MM.1S (cell line): Measurements from ENCODE around the gene OLFM4.

Experiments
- EZH2 ChIP-seq: fragments of 300-600 bp; sonication (generic); optimal IDR thresholded peaks from 2 replicates; pipeline ENCODE3; 2017; ENCODE audit warnings: low read depth, mild to moderate bottlenecking, antibody characterized with exemption, low read length, mixed read lengths
- TF ChIP-seq, protein P1 (sequence below): fragments of 300-600 bp; sonication (generic); IDR thresholded peaks from 2 replicates; pipeline ENCODE4 v1.5.1; 2016; ENCODE audit warnings: antibody characterized with exemption, low read length, mixed read lengths

DNA sequence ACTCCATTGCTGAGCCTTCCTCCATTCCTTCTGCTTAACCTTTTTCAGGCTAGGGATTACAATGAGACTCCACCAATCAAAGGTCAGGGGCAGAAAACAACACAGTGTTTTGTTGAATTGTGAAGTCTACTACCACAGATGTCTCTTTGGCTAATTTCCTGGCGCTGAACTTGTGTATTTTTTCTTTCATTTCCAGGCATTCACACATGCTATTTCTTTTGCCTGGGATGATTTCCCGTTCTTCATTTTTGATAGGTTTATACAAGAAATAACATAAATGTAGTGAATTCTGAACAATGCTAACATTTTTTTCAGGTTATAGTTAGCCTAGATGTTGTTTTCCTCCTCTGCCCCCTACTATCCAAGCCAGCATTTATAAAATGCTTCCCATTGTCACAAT, 64.3 kb downstream of the OLFM4 start:
- TF ChIP-seq, protein P1, sequence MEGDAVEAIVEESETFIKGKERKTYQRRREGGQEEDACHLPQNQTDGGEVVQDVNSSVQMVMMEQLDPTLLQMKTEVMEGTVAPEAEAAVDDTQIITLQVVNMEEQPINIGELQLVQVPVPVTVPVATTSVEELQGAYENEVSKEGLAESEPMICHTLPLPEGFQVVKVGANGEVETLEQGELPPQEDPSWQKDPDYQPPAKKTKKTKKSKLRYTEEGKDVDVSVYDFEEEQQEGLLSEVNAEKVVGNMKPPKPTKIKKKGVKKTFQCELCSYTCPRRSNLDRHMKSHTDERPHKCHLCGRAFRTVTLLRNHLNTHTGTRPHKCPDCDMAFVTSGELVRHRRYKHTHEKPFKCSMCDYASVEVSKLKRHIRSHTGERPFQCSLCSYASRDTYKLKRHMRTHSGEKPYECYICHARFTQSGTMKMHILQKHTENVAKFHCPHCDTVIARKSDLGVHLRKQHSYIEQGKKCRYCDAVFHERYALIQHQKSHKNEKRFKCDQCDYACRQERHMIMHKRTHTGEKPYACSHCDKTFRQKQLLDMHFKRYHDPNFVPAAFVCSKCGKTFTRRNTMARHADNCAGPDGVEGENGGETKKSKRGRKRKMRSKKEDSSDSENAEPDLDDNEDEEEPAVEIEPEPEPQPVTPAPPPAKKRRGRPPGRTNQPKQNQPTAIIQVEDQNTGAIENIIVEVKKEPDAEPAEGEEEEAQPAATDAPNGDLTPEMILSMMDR = no peak
- TF ChIP-seq EZH2 = no peak
